GM23338 (cell line): ENCODE data around the gene LMF2. TPM values are rescaled to one million over a fixed set of nuclear protein-coding genes. Genes with fewer than 3 reads are reported as not detected.

Experiments used
- ATAC-seq: fragments of 200-7000 bp; cut with Tn5 transposase; 3 replicates; pipeline ENCODE4 v1.9.1; 2020
- DNase-seq: peaks from one replicate; pipeline ENCODE4 v3.0.0-alpha.2; 2015; ENCODE audit warnings: low spot score
- H2AFZ ChIP-seq: fragments of 200-600 bp; sonication (generic); 2 replicates; pipeline ENCODE4 v1.8.0; 2016; ENCODE audit warnings: antibody characterized with exemption, mild to moderate bottlenecking, moderate library complexity
- H3F3A ChIP-seq: fragments of 200-600 bp; sonication (generic); replicated peaks from 2 replicates; pipeline ENCODE4 v1.8.0; 2017; ENCODE audit warnings: antibody characterized with exemption, mixed run types, low read depth
- H3K27ac ChIP-seq: fragments of 200-600 bp; sonication (generic); 2 replicates; pipeline ENCODE4 v1.6.1; 2016; ENCODE audit warnings: low read depth
- H3K27me3 ChIP-seq: fragments of 200-600 bp; sonication (generic); 2 replicates; pipeline ENCODE4 v1.8.0; 2016; ENCODE audit warnings: mild to moderate bottlenecking, mixed run types, moderate library complexity; ENCODE audit not compliant: insufficient read depth
- H3K36me3 ChIP-seq: fragments of 200-600 bp; sonication (generic); 2 replicates; pipeline ENCODE4 v1.8.0; 2016; ENCODE audit warnings: mild to moderate bottlenecking; ENCODE audit not compliant: insufficient read depth
- H3K4me1 ChIP-seq: fragments of 200-600 bp; sonication (generic); 2 replicates; pipeline ENCODE4 v1.8.0; 2016; ENCODE audit warnings: mild to moderate bottlenecking, moderate library complexity; ENCODE audit not compliant: insufficient read depth
- H3K4me2 ChIP-seq: fragments of 200-600 bp; sonication (generic); 2 replicates; pipeline ENCODE4 v1.7.1; 2017; ENCODE audit warnings: mixed run types
- H3K4me3 ChIP-seq: fragments of 200-600 bp; sonication (generic); 2 replicates; pipeline ENCODE4 v1.6.1; 2016; ENCODE audit warnings: mixed run types
- H3K79me2 ChIP-seq: fragments of 200-600 bp; sonication (generic); replicated peaks from 2 replicates; pipeline ENCODE4 v1.8.0; 2017; ENCODE audit warnings: mild to moderate bottlenecking; ENCODE audit not compliant: insufficient read depth
- H3K9me2 ChIP-seq: fragments of 200-600 bp; sonication (generic); 2 replicates; pipeline ENCODE4 v1.8.0; 2017; ENCODE audit not compliant: insufficient read depth
- H4K20me1 ChIP-seq: fragments of 200-600 bp; sonication (generic); replicated peaks from 2 replicates; pipeline ENCODE4 v1.8.0; 2017; ENCODE audit warnings: mild to moderate bottlenecking; ENCODE audit not compliant: insufficient read depth
- H3K27ac Mint-ChIP-seq: 2 replicates; pipeline ENCODE4 v1.8.0; 2020; ENCODE audit warnings: inconsistent platforms, mild to moderate bottlenecking, moderate library complexity, mixed read lengths
- H3K27me3 Mint-ChIP-seq: 3 replicates; pipeline ENCODE4 v1.8.0; 2022; ENCODE audit warnings: low read depth, mild to moderate bottlenecking, moderate library complexity, mixed read lengths, inconsistent platforms; ENCODE audit not compliant: insufficient read depth, poor library complexity
- H3K36me3 Mint-ChIP-seq: 3 replicates; pipeline ENCODE4 v1.8.0; 2021; ENCODE audit warnings: low read depth, mild to moderate bottlenecking, inconsistent platforms, moderate library complexity, mixed read lengths
- H3K4me1 Mint-ChIP-seq: 3 replicates; pipeline ENCODE4 v1.8.0; 2020; ENCODE audit warnings: mild to moderate bottlenecking, inconsistent platforms, mixed read lengths
- H3K4me3 Mint-ChIP-seq: 3 replicates; pipeline ENCODE4 v1.8.0; 2021; ENCODE audit warnings: moderate library complexity, mild to moderate bottlenecking, inconsistent platforms, mixed read lengths
- H3K9me3 Mint-ChIP-seq: 3 replicates; pipeline ENCODE4 v1.8.0; 2020; ENCODE audit warnings: moderate library complexity, mild to moderate bottlenecking, inconsistent platforms, mixed read lengths
- CREB1 ChIP-seq: fragments of 250-450 bp; sonication (Bioruptor Pico); IDR thresholded peaks from 2 replicates; pipeline ENCODE4 v1.5.0; 2020; ENCODE audit warnings: low read depth, mild to moderate bottlenecking, moderate library complexity
- EZH2 ChIP-seq: fragments of 200-600 bp; sonication (generic); IDR thresholded peaks from one replicate; pipeline ENCODE4 v1.8.0; 2017; ENCODE audit warnings: antibody characterized with exemption, mild to moderate bottlenecking, low read depth; ENCODE audit not compliant: unreplicated experiment
- EZH2phosphoT487 ChIP-seq: fragments of 200-600 bp; sonication (generic); IDR thresholded peaks from one replicate; pipeline ENCODE4 v1.8.1; 2018; ENCODE audit warnings: antibody characterized with exemption; ENCODE audit not compliant: unreplicated experiment
- JUNB ChIP-seq: IDR thresholded peaks from one replicate; pipeline ENCODE4 v1.6.1; 2016; ENCODE audit warnings: antibody characterized with exemption; ENCODE audit not compliant: unreplicated experiment
- NANOG ChIP-seq: IDR thresholded peaks from 2 replicates; pipeline ENCODE4 v1.6.1; 2016; ENCODE audit warnings: antibody characterized with exemption, borderline replicate concordance
- POLR2AphosphoS5 ChIP-seq: IDR thresholded peaks from 2 replicates; pipeline ENCODE4 v1.6.1; 2016; ENCODE audit warnings: antibody characterized with exemption, low read depth
- ZNF114 ChIP-seq: fragments of 250-450 bp; sonication (Bioruptor Pico); IDR thresholded peaks from 2 replicates; pipeline ENCODE4 v1.5.0; 2020; ENCODE audit warnings: mild to moderate bottlenecking, moderate library complexity
- ZNF331 ChIP-seq: fragments of 250-450 bp; sonication (Bioruptor Pico); IDR thresholded peaks from 2 replicates; pipeline ENCODE4 v1.5.0; 2020; ENCODE audit warnings: low read depth, mild to moderate bottlenecking, moderate library complexity
- polyA plus RNA-seq: library from polyadenylated mRNA; unstranded; fragments of >200 nt; fragmentation: Nextera tagmentation; extraction: Ambion mirVana; gene quantifications from 2 replicates; pipeline ENCODE4 v1.2.1, GENCODE V29; 2016
- total RNA-seq: library from RNA; depleted of rRNA; stranded (reverse); fragments of >200 nt; shearing (Covaris generic); gene quantifications from 2 replicates; pipeline ENCODE4 v1.2.3, GENCODE V29; 2014
- TF ChIP-seq, protein P1 (sequence below): IDR thresholded peaks from one replicate; pipeline ENCODE4 v1.6.1; 2018; ENCODE audit warnings: antibody characterized with exemption; ENCODE audit not compliant: unreplicated experiment
- TF ChIP-seq, protein P2 (sequence below), 2 experiments: fragments of 200-600 bp in 1 of 2; sonication (generic) in 1 of 2; conservative IDR thresholded peaks; 2 replicates each; pipeline versions ENCODE4 v1.5.1 to v1.6.1; 2016 to 2017; ENCODE audit warnings: antibody characterized with exemption in 2 of 2, low read depth in 2 of 2, mild to moderate bottlenecking in 2 of 2, moderate library complexity in 1 of 2

Gene LMF2
- total and polyA plus RNA-seq, 2 experiments from 2014 or later, result 15.6 to 36.3 TPM

DNA sequence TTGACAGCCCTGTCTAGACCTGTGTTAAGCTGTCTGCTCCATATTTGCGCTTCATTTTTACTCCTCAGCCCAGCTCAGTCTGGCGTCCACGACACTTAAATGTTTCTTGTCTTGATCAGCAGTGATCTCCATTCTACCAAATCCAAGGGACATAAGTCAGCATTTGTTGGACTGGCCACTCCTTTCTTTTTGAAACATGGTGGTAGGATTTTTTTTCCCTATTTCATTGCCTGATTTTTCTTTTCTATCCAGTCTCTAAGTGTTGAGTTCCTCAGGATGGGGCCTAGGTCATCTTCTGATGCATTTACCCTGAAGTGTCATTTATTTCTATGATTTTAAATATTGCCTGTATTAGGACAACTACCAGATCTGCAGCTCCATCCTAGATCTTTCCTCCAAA, 1.4 kb upstream of the LMF2 start (continued):
- TF ChIP-seq, protein P1, sequence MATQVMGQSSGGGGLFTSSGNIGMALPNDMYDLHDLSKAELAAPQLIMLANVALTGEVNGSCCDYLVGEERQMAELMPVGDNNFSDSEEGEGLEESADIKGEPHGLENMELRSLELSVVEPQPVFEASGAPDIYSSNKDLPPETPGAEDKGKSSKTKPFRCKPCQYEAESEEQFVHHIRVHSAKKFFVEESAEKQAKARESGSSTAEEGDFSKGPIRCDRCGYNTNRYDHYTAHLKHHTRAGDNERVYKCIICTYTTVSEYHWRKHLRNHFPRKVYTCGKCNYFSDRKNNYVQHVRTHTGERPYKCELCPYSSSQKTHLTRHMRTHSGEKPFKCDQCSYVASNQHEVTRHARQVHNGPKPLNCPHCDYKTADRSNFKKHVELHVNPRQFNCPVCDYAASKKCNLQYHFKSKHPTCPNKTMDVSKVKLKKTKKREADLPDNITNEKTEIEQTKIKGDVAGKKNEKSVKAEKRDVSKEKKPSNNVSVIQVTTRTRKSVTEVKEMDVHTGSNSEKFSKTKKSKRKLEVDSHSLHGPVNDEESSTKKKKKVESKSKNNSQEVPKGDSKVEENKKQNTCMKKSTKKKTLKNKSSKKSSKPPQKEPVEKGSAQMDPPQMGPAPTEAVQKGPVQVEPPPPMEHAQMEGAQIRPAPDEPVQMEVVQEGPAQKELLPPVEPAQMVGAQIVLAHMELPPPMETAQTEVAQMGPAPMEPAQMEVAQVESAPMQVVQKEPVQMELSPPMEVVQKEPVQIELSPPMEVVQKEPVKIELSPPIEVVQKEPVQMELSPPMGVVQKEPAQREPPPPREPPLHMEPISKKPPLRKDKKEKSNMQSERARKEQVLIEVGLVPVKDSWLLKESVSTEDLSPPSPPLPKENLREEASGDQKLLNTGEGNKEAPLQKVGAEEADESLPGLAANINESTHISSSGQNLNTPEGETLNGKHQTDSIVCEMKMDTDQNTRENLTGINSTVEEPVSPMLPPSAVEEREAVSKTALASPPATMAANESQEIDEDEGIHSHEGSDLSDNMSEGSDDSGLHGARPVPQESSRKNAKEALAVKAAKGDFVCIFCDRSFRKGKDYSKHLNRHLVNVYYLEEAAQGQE, result no peak
- TF ChIP-seq ZNF114 (no peak), EZH2phosphoT487 (no peak), ZNF331 (CRISPR knock-in tag) (no peak), JUNB (no peak), EZH2 (no peak), POLR2AphosphoS5 (no peak)
- TF ChIP-seq, protein P2, sequence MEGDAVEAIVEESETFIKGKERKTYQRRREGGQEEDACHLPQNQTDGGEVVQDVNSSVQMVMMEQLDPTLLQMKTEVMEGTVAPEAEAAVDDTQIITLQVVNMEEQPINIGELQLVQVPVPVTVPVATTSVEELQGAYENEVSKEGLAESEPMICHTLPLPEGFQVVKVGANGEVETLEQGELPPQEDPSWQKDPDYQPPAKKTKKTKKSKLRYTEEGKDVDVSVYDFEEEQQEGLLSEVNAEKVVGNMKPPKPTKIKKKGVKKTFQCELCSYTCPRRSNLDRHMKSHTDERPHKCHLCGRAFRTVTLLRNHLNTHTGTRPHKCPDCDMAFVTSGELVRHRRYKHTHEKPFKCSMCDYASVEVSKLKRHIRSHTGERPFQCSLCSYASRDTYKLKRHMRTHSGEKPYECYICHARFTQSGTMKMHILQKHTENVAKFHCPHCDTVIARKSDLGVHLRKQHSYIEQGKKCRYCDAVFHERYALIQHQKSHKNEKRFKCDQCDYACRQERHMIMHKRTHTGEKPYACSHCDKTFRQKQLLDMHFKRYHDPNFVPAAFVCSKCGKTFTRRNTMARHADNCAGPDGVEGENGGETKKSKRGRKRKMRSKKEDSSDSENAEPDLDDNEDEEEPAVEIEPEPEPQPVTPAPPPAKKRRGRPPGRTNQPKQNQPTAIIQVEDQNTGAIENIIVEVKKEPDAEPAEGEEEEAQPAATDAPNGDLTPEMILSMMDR (conservative IDR thresholded peaks at IDR 0.05; ENCODE audit: low read depth in 2 of 2), result no peak

DNA sequence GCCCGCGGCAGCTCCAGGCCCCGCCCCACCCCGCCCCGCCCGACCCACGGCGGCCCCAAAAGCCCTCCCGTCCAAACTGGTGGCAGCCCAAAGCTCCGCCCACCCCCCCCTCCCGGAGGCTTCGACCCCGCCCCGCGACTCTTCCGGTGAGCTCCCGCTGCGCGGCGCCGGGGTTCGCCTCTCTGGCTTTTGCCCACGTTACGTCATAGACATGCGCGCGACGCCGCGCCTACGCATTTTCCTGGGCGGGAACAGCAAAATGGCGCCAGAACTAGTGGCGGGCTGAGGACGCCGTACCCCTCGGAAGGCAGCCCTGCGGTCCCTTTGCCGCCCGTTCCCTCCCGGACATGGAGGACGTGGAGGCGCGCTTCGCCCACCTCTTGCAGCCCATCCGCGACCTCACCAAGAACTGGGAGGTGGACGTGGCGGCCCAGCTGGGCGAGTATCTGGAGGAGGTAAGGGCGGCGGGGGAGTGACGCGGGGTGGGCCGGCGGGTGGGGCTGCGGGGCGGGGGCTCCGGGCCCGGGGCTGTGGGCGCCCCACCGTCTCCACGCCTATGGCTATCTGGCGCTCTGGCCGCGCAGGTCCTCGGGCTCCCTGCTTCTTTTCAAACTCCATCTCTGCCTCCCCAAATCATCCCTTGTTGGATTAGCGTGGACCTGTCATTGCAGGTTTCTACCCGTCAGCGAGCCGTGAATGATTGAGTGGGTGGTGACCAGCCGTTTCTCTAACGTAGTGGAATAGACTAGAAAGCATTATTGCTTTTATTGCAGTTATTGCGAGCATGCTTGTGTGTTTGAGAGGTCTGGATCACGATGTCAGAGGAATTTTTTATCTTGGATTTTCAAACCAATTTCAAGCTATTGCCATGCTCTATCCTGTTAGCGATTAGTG, 736 bp upstream of the LMF2 start, which contains the start of gene NCAPH2:
Gene NCAPH2, plus strand, starts transcription at position 234 of the 894 bp plus-strand sequence. Its CDS starts 114 bp downstream, at position 348.
- ATAC-seq (peak; percentile 42), DNase-seq (peak; percentile 98)
- peak within 1 kb of the TSS; percentile 93 for H3K4me3 Mint-ChIP-seq
- no peaks in the 10 kb centered on the region; the same call in 2 of the 3 replicates for H3K36me3 Mint-ChIP-seq
- Histone ChIP-seq H3K27me3 (no peaks in the 10 kb centered on the region), H3K9me2 (no peaks in the 10 kb centered on the region), H3K79me2 (peaks cover 43% of the 10 kb centered on the region), H3K36me3 (no peaks in the 10 kb centered on the region), H3K4me2 (peak within 1 kb of the TSS; percentile 97), H3F3A (0 out of 2 replicates have a peak, but pooled peaks cover 6% of the 10 kb centered on the region), H2AFZ (peak within 1 kb of the TSS; percentile 90), H3K4me1 (peaks cover 7% of the 10 kb centered on the region), H3K4me3 (peak within 1 kb of the TSS; percentile 95), H4K20me1 (peaks cover 29% of the 10 kb centered on the region), H3K27ac (peak within 1 kb of the TSS; percentile 86; the same call in 1 of the 2 replicates)
- peaks cover 10% of the 10 kb centered on the region for H3K4me1 Mint-ChIP-seq
- H3K27me3 Mint-ChIP-seq, result peaks cover 8% of the 10 kb centered on the region
- H3K9me3 Mint-ChIP-seq, result no peaks in the 10 kb centered on the region
- H3K27ac Mint-ChIP-seq, result peak within 1 kb of the TSS; percentile 98
- TF ChIP-seq, protein P1, result no peak
- TF ChIP-seq NANOG (no peak), CREB1 (CRISPR knock-in tag) (peak; percentile 98)
